ENCODE data around the gene SOWAHD. TPM values are rescaled to one million over a fixed set of nuclear protein-coding genes. Genes with fewer than 3 reads are reported as not detected.
"Not testable (repeated sequence)": the region's sequence is repeated elsewhere in the genome, so short reads cannot be mapped to it uniquely, and the experiment has no call there.

SOWAHD gene
- total RNA-seq, 2 donors from 2014 or later, result 3.2 to 4.9 TPM

DNA sequence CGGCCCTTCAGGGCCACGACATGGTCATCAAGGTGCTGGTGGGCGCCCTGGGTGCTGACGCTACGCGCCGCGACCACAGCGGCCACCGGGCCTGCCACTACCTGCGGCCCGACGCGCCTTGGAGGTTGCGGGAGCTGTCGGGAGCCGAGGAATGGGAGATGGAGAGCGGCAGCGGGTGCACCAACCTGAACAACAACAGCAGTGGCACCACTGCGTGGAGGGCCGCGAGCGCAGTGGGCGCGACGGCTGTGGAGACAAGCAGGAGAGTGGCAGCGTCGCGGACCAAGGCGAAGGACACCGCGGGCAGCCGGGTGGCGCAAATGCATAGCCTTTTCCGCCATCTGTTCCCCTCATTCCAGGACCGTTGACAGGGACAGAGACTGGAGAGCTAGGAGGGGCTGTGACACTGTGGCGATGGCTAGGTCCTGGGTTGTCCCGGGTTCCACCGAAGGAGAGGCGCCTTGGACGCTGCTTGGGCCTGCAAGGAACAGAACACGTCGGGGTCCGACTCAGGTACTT is 919 bp downstream of the SOWAHD start:
- intact Hi-C loops (cut with DNase I), result no loop called here
- H3K27ac ChIP-seq, result peak overlapping the region; percentile 88
- no peak for DNase-seq
- no peaks in the 10 kb centered on the region for H3K27me3 ChIP-seq
- H3K4me3 ChIP-seq, result peak overlapping the region; percentile 52
- H3K36me3 ChIP-seq, result no peaks in the 10 kb centered on the region
- H3K9ac ChIP-seq (ENCODE audit: low read depth in 2 of 2, low read length in 2 of 2), result peak overlapping the region in 1 of 2 donors; percentile 63
- no peaks in the 10 kb centered on the region for H3K4me1 ChIP-seq
- no peaks in the 10 kb centered on the region for H3K9me3 ChIP-seq
- TF ChIP-seq, protein P1, sequence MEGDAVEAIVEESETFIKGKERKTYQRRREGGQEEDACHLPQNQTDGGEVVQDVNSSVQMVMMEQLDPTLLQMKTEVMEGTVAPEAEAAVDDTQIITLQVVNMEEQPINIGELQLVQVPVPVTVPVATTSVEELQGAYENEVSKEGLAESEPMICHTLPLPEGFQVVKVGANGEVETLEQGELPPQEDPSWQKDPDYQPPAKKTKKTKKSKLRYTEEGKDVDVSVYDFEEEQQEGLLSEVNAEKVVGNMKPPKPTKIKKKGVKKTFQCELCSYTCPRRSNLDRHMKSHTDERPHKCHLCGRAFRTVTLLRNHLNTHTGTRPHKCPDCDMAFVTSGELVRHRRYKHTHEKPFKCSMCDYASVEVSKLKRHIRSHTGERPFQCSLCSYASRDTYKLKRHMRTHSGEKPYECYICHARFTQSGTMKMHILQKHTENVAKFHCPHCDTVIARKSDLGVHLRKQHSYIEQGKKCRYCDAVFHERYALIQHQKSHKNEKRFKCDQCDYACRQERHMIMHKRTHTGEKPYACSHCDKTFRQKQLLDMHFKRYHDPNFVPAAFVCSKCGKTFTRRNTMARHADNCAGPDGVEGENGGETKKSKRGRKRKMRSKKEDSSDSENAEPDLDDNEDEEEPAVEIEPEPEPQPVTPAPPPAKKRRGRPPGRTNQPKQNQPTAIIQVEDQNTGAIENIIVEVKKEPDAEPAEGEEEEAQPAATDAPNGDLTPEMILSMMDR (IDR thresholded peaks at IDR 0.05), result no peak

DNA sequence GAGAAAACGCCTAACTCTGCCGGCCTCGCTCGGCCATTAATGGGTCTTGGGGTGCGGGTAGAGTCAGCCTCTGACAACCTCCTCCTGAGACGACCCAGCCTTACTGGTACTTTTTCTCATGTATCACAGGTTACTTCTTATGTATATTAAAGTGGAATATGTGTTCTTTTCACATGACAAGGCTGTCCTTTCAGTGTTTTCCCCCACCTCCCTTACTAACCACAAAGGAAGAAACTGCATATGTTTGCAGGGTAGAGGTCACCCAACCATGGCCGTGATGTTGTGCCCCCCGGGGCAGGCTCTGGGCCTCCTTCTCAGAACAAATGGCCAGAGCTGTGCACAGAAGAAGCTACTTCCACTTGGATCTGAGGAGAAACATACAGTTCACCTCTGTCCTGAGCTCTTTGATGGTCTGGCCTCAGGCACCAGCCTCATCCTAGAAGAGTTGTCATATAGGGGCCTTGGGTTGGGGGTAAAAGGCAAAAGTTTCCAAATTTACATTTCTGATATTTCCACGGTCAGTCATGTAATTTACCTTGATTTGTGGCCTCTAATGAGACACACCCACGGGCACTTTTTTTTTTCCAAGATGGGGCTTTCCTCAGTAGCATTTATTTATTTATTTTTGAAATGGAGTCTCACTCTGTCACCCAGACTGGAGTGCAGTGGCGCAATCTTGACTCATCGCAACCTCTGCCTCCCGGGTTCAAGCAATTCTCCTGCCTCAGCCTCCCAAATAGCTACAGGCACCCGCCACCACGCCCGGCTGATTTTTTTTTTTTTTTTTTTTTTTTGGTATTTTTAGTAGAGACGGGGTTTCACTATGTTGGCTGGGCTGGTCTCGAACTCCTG is 1.9 kb downstream of the SOWAHD start:
- Histone ChIP-seq H3K9ac (ENCODE audit: low read depth in 2 of 2, low read length in 2 of 2) (no peak overlapping the region), H3K36me3 (no peaks in the 10 kb centered on the region), H3K4me3 (peak overlapping the region; percentile 52), H3K4me1 (no peaks in the 10 kb centered on the region), H3K27me3 (no peaks in the 10 kb centered on the region), H3K9me3 (no peaks in the 10 kb centered on the region), H3K27ac (no peak overlapping the region)
- intact Hi-C loops (cut with DNase I), result no loop called here
- TF ChIP-seq, protein P1 (IDR thresholded peaks at IDR 0.05), result no peak
- no peak for DNase-seq

DNA sequence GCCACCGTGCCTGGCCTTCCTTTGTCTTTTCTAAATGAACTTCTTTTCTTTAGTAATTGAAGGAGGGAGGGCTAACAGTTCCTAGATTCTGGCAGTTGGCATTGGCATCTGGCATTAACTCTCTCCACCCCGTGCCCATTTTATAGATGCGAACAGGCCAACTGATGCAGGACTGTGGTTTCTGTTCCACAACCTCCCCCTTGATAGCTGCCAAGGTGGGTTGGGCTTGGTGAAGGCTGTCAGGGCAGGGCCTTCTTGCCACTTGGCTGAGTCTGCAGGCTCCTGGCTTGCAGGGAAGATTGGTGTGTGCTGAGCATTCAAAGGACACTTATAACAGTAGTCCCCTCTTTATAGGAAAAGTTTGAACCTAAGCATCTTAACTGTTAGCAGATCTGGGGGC is 4.3 kb downstream of the SOWAHD start:
- no peaks in the 10 kb centered on the region for H3K36me3 ChIP-seq
- intact Hi-C loops (cut with DNase I), result no loop called here
- TF ChIP-seq, protein P1 (IDR thresholded peaks at IDR 0.05), result no peak
- H3K9me3 ChIP-seq, result no peaks in the 10 kb centered on the region
- no peak overlapping the region for H3K27ac ChIP-seq
- H3K27me3 ChIP-seq, result no peaks in the 10 kb centered on the region
- DNase-seq, result no peak
- no peak overlapping the region for H3K9ac ChIP-seq (ENCODE audit: low read depth in 2 of 2, low read length in 2 of 2)
- no peak overlapping the region for H3K4me3 ChIP-seq
- no peaks in the 10 kb centered on the region for H3K4me1 ChIP-seq

DNA sequence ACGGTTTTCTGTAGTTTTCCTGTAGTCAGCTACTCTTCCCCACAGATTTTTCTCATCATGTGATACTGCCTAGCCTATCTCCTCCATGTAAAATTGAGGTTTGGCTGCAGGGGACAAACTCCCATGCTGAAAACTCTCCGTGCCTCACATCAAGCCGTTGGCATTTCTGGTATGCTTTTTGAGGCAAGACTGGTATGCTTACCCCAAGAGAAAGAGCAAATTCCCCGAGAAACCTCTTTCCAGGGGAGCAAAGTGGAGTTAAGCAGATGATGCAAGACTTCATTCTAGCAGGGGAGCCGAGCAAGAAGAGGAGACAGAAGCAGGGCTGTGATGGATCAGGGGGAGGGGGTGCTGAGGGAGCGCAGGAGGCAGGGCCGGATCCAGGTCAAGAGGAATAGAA is 4.8 kb downstream of the SOWAHD start:
- intact Hi-C loops (cut with DNase I), result no loop called here
- Histone ChIP-seq H3K27me3 (no peaks in the 10 kb centered on the region), H3K9me3 (no peaks in the 10 kb centered on the region), H3K9ac (ENCODE audit: low read depth in 2 of 2, low read length in 2 of 2) (no peak overlapping the region), H3K4me3 (no peak overlapping the region), H3K36me3 (no peaks in the 10 kb centered on the region), H3K4me1 (no peaks in the 10 kb centered on the region), H3K27ac (no peak overlapping the region)
- DNase-seq, result no peak
- TF ChIP-seq, protein P1 (IDR thresholded peaks at IDR 0.05), result no peak

DNA sequence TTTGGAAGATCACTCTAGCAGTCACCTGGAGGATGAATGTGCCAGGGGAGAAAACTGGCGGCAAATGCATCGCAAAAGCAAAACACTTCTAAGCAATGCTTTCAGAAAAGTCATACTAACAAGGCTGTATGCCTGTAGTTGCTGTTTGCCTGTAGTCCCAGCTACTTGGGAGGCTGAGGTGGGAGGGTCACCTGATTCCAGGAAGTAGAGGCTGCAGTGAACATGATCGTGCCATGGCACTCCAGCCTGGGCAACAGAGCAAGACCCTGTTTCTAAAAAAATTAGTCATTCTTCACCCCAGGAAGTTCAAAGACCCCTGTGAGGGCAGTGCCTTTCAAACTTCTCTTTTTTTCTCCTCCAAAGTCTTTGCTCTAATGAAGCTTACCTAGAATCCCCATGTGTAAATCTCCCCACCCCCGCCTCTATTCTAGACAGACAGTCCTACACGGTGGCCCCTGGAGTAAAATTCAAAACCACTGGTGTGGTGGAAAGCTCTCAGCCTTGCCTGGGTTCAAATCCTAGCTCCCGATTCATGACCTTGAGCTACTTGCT is 5.5 kb downstream of the SOWAHD start:
- H3K9ac ChIP-seq (ENCODE audit: low read depth in 2 of 2, low read length in 2 of 2), result no peak overlapping the region
- intact Hi-C loops (cut with DNase I), result no loop called here
- no peaks in the 10 kb centered on the region for H3K36me3 ChIP-seq
- no peaks in the 10 kb centered on the region for H3K4me1 ChIP-seq
- no peak overlapping the region for H3K27ac ChIP-seq
- TF ChIP-seq, protein P1 (IDR thresholded peaks at IDR 0.05), result no peak
- no peak for DNase-seq
- no peak overlapping the region for H3K4me3 ChIP-seq
- H3K27me3 ChIP-seq, result no peaks in the 10 kb centered on the region
- H3K9me3 ChIP-seq, result no peaks in the 10 kb centered on the region

DNA sequence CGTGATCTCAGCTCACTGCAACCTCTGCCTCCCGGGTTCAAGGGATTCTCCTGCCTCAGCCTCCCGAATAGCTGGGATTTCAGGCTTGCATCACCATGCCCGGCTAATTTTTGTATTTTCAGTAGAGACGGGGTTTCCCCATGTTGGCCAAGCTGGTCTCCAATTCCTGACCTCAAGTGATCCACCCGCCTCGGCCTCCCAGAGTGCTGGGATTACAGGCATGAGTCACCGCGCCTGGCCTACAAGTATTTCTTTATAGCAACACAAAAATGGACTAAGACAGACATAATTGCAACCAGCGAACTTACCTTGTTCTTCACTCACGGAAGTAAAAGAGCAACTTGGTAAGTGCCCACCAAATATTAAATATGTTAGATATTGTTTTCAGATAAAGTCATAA is 10.0 kb downstream of the SOWAHD start:
- H3K9ac ChIP-seq (ENCODE audit: low read depth in 2 of 2, low read length in 2 of 2); H3K36me3 ChIP-seq; H3K4me1 ChIP-seq; DNase-seq; H3K27me3 ChIP-seq; H3K9me3 ChIP-seq; intact Hi-C loops (cut with DNase I); H3K4me3 ChIP-seq; H3K27ac ChIP-seq: not testable (repeated sequence)

DNA sequence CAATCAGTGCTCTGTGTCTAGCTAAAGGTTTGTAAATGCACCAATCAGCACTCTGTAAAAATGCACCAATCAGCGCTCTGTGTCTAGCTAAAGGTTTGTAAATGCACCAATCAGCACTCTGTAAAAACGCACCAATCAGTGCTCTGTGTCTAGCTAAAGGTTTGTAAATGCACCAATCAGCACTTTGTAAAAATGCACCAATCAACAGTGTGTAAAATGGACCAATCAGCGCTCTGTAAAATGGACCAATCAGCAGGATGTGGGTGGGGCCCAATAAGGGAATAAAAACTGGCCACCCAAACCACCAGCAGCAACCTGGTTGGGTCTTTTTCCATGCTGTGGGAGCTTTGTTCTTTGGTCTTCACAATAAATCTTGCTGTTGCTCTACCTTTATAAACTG is 11.0 kb downstream of the SOWAHD start:
- intact Hi-C loops (cut with DNase I); H3K36me3 ChIP-seq; H3K27me3 ChIP-seq; H3K9ac ChIP-seq (ENCODE audit: low read depth in 2 of 2, low read length in 2 of 2); DNase-seq; H3K9me3 ChIP-seq; H3K4me1 ChIP-seq; H3K4me3 ChIP-seq; H3K27ac ChIP-seq: not testable (repeated sequence)

Measured in colonic mucosa (tissue), 4 donors.